Fibroblast of the conjunctiva (primary cell): Measurements from ENCODE around the gene HSD11B1L.

Experiments used
- DNase-seq: peaks from one replicate; pipeline ENCODE4 v3.0.0-alpha.2; 2010; ENCODE audit warnings: low read depth

HSD11B1L gene

GRCh38 chr19:5680437-5681368 lies at the start of gene HSD11B1L, which contains the start of gene MICOS13:
HSD11B1L (plus strand) TSS chr19:5681027; CDS start chr19:5684833, 3,806 bp downstream.
MICOS13 (minus strand) TSS chr19:5680516; CDS start chr19:5680486, 30 bp downstream.
- DNase-seq = peak; percentile 98

- DNase-seq = no peak
Observed at GRCh38 chr19:5631567-5632240, 49.1 kb upstream of the HSD11B1L start.

DNA sequence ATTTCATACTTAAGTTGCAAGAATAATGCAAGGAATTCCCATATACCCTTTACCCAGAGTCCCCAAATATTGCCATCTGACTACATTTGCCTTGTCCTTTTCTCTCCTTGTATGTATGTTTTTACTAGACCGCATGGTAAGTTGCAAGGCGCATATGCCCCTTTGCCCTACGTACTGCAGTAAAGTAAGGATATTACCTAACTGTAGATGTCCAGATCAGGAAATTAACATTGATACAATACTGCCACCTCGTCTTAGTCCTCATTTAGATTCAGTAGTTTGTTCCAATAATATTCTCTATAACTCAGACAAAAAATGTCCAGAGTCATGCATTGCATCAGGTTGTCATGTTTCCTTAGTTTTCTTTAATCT lies 48.6 kb upstream of the HSD11B1L start:
- no peak for DNase-seq

DNA sequence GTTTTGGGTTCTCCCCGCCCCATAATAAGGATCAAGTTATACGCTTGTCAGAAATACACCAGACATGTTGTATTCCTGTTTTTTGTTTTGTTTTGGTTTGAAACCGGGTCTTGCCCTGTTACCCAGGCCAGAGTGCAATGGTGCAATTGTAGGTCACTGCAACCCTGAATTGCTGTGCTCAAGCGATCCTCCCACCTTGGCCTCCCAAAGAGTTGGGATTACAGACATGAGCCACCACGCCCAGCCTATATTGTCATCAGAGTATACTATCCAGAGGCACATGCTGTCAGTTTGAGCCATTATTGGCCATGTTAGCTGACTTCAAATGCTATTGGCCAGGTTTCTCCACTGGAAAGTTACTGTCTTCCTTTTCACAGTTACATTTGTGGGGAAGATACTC lies 48.2 kb upstream of the HSD11B1L start:
- DNase-seq = no peak

DNA sequence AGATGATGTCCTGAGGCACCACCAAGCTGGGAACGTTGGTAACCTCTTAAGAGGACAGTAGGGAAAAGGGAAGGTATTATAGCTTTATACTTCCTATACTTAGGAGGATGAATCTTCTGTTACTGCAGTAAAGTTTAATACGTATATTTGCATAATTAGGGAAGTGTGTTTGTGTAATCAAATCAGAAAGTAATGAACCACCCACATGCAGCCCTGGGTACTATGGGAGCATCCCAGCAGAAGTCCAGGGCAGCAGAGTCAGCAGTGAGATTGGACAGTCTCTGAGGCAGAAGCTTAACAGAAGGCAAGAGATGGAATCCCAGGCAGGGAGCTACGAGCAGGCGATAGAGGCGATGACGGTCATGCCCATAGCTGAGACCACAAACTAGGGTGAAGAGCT lies 45.4 kb upstream of the HSD11B1L start:
- DNase-seq = no peak

- DNase-seq = no peak
Observed at GRCh38 chr19:5637971-5638370, 42.9 kb upstream of the HSD11B1L start.

GRCh38 chr19:5641171-5641570 lies 39.7 kb upstream of the HSD11B1L start:
- DNase-seq = no peak

DNA sequence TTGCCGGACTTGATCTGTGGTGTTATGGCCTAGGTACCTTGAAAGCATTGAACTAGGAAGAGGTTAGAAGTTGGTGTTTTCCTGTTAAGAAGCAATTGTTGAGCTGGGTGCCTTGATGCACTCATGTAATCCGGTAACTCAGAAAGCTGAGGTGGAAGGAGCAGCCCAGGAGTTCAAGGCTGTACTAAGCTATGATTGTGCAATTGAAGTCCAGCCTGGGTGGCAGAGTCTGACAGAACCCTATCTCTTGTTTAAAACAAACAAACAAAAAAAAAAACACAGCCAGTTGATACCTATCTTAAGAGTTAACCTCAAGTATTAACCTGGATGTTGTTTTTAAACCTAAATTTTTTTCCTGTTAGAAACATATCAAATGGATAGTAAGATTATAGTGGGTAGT lies 38.6 kb upstream of the HSD11B1L start:
- no peak for DNase-seq

DNA sequence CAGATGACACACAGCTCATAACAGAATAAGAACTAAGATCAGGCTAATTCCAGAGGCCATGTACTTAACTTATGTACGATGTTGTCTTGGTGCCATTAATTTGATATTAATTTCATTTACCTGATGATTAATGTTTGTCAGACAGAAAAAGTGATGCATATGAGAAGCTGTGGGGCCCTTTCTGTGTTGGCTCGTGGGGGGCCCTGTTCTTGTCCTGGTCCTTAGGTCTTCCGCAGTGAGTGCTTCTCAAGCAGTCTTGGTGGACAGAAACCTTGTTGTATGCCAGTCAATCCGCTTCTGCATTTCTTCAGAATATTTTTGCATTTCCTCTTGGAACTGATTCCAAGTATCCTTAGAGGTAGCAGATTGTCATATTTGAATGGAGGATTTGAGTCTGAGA lies 37.8 kb upstream of the HSD11B1L start:
- DNase-seq = no peak

- DNase-seq = no peak
Observed at GRCh38 chr19:5644037-5644436, 36.8 kb upstream of the HSD11B1L start.

DNA sequence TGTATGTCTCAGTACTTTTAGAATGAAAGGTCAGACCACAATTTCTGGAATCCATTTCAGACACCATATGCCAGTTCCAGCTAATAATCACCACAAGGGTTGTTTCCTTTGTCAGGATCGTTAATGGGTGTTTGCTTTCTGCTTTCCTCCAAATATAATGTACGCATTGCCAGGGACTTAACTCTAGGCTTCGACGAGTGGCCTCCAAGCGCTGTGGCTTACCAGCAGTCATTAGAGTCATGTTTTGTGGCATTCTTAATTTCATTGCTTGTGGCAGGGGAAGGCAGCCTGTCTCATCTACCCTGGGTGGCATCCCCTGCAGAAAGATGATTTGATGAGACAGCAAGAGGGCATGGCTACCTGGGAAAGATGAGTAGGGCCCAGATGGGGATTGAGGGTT lies 35.4 kb upstream of the HSD11B1L start:
- DNase-seq = no peak

DNA sequence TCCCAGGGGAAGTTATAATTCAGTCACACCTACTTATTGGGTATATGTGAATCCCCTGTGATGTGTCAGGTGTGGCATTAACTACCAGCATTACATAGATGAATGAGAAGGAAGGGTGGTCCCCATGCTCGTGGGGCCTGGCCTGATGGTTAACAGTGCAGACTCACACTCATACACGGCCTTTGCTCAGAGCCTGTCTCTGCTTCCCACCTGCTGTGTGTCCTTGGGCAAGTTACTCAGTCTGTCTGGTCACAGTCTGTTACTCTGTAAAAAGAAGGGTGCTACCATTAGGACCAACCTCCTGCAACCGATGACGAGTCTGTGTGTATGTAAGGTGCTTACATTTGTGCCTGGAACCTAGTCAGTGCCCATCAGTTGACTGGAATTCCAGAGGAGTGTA lies 34.1 kb upstream of the HSD11B1L start:
- DNase-seq = no peak

DNA sequence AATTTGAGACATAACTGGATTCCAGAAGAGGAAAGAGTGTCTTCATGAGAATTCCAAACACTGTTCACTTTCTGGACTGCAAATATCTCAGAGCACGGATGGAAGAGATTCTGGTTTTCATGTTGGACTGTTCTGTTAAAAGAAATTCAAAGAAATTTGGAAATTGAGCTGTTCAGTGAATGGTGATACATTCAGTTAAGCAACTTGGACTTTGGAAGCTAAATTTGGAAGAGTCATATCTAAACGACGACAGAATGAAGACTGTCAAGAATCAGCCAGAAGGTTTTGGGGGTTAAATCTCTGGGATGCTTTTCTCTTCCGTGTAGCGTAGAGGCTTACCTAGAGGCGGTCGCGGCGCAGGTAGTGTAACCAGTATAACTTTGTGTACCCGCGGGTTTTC lies 32.4 kb upstream of the HSD11B1L start:
- no peak for DNase-seq

- no peak for DNase-seq
Observed at GRCh38 chr19:5651361-5651760, 29.5 kb upstream of the HSD11B1L start.

DNA sequence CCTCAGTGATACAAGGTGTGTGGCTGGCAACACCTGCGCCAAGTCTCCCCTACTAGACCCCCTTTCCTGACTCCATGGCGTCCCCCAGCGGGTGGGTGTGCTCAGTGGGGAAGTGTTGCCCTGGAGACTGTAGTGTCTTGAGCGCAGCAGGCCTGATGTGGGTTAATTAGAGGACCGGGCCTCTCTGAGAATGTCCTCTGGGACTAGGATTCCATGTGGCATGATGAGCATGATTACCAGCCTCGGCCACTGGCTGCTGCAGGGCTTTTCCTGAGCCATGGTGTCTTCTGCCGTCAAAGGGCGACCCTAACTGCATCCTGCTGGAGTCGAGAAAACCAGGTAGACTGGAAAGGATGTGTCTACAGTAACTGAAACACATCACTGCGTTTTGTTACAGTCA lies 28.6 kb upstream of the HSD11B1L start:
- DNase-seq = no peak

- DNase-seq = no peak
Observed at GRCh38 chr19:5654931-5655330, 25.9 kb upstream of the HSD11B1L start.

DNA sequence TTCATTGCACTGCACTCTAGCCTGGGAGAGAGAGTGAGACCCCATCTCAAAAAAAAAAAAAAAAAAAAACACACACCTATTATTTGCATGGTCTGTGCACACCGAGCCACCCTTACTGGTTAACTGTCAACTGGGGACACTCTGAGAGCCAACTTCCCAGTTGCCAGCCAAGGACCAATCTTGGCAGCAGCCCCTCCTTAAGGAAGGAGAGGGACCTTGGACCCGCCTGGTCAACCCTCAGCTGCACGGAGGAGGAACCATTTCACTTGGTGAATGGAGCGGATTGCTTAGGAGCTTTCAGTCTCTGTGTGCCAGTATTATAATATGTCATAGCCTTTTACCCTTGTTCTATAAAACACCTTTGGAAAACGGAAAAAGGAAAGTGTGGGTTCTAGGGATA lies 25.4 kb upstream of the HSD11B1L start:
- no peak for DNase-seq

DNA sequence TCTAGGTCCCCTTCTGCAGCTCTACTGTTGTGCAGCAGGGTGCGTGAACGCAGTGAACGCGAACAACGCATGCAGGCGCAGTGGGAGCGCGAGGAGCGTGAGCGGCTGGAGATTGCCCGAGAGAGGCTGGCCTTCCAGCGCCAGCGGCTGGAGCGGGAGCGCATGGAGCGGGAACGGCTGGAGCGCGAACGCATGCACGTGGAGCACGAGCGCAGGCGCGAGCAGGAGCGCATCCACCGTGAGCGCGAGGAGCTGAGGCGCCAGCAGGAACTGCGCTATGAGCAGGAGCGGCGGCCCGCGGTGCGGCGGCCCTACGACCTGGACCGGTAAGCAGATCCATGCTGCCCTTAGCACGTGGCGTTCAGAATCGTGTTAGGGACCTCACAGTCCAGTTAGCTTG lies 19.3 kb upstream of the HSD11B1L start:
- no peak for DNase-seq

DNA sequence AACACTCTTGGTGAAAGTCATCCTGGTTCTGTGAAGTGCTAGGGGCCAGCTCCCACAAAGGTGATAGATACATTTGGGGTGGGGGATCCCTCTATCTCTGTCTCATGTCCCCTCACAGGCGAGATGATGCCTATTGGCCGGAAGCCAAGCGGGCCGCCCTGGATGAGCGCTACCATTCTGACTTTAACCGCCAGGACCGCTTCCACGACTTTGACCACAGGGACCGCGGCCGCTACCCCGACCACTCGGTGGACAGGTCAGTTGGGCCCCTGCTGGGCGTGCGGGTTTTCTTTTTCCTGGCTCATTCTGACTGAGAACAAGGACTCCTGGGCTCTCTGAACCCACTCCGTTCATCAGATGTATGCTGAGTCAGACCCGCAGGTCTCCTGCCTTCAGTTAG lies 16.9 kb upstream of the HSD11B1L start:
- no peak for DNase-seq

GRCh38 chr19:5664515-5664914 lies 16.3 kb upstream of the HSD11B1L start:
- no peak for DNase-seq

DNA sequence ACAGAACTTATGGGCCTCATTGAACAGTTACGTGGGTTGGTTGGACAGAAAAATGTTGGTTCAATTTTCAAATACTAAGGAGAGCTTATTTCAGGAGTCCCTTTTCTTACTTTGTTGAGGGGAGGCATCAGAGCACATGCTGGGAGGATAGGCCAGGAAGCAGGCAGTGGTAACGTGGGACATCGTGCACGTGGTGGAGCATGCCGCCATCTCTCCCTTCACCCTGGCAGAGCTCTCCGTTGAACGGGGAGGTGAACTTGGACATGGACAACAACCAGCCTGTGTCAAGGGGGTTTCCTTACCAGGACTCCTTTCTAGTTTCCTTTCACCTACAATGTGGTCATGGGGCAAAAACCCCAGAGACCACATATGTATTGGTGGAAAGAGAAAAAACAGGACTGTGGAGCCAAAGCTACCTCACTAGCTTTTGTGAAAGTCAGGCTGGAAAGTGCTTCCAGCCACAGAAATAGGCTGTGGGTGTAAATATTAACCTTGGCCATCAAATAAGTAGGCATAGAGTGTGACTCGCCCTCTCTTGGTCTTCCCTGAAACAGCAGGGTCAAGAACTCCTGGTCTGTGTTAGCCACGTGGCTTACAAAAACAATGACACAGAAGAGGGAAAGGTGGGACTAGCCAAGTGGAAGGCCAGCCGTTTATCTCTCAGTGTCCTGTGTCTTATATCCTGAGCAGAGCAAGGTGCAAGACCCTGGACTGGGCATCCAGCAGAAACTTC lies 14.9 kb upstream of the HSD11B1L start:
- peak; percentile 31 for DNase-seq

- DNase-seq = no peak
Observed at GRCh38 chr19:5666921-5667610, 13.8 kb upstream of the HSD11B1L start.
